ENCODE measurements around the gene MGAT4B. TPM values are rescaled to one million over a fixed set of nuclear protein-coding genes. Genes with fewer than 3 reads are reported as not detected.

The MGAT4B gene
- total RNA-seq, 1 donor from 2014 or later, result 95.5 TPM

- Histone ChIP-seq H3K4me3 (no peak overlapping the region), H3K4me1 (peaks cover 9% of the 10 kb centered on the region), H3K27me3 (no peaks in the 10 kb centered on the region), H3K27ac (no peak overlapping the region), H3K36me3 (peaks cover 7 to 64% of the 10 kb centered on the region in 2 donors), H3K9me3 (peaks cover 8% of the 10 kb centered on the region)
- DNase-seq (ENCODE audit: extremely low spot score in 2 of 2), result no peak
- intact Hi-C loops (cut with DNase I), result no loop called here
- TF ChIP-seq, protein P1, sequence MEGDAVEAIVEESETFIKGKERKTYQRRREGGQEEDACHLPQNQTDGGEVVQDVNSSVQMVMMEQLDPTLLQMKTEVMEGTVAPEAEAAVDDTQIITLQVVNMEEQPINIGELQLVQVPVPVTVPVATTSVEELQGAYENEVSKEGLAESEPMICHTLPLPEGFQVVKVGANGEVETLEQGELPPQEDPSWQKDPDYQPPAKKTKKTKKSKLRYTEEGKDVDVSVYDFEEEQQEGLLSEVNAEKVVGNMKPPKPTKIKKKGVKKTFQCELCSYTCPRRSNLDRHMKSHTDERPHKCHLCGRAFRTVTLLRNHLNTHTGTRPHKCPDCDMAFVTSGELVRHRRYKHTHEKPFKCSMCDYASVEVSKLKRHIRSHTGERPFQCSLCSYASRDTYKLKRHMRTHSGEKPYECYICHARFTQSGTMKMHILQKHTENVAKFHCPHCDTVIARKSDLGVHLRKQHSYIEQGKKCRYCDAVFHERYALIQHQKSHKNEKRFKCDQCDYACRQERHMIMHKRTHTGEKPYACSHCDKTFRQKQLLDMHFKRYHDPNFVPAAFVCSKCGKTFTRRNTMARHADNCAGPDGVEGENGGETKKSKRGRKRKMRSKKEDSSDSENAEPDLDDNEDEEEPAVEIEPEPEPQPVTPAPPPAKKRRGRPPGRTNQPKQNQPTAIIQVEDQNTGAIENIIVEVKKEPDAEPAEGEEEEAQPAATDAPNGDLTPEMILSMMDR (IDR thresholded peaks at IDR 0.05), result no peak
- TF ChIP-seq POLR2AphosphoS5 (IDR thresholded peaks at IDR 0.05; ENCODE audit: insufficient read depth in 1 of 2, low read depth in 1 of 2) (no peak), POLR2A (IDR thresholded peaks at IDR 0.05) (no peak)
Measured at GRCh38 chr5:179840766-179841165, 34.1 kb upstream of the MGAT4B start.

DNA sequence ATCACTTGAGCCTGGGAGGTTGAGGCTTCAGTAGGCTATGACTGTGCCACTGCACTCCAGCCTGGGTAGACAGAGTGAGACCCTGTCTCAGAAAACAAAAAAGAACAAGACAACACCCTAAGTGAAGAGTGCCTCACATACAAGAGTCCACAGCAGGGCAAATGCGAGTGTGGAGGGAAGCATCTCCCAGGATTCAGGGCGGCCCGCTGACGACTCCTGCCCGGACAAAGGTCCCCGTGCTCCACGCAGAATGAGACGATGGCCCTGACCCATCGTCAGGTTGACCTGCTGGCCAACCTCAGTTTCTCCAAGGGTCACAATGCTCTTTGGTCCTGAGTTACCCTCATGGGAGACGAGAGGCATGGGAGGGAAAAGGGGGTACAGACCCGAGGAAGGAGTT, 33.7 kb upstream of the MGAT4B start:
- TF ChIP-seq POLR2AphosphoS5 (IDR thresholded peaks at IDR 0.05; ENCODE audit: insufficient read depth in 1 of 2, low read depth in 1 of 2), result no peak
- TF ChIP-seq, protein P1 (IDR thresholded peaks at IDR 0.05), result no peak
- no peak for TF ChIP-seq POLR2A (IDR thresholded peaks at IDR 0.05)
- Histone ChIP-seq H3K27me3 (no peaks in the 10 kb centered on the region), H3K4me3 (no peak overlapping the region), H3K4me1 (peaks cover 9% of the 10 kb centered on the region), H3K9me3 (peaks cover 8% of the 10 kb centered on the region), H3K27ac (no peak overlapping the region), H3K36me3 (peaks cover 7 to 60% of the 10 kb centered on the region in 2 donors)
- no peak for DNase-seq (ENCODE audit: extremely low spot score in 2 of 2)
- intact Hi-C loops (cut with DNase I), result no loop called here

DNA sequence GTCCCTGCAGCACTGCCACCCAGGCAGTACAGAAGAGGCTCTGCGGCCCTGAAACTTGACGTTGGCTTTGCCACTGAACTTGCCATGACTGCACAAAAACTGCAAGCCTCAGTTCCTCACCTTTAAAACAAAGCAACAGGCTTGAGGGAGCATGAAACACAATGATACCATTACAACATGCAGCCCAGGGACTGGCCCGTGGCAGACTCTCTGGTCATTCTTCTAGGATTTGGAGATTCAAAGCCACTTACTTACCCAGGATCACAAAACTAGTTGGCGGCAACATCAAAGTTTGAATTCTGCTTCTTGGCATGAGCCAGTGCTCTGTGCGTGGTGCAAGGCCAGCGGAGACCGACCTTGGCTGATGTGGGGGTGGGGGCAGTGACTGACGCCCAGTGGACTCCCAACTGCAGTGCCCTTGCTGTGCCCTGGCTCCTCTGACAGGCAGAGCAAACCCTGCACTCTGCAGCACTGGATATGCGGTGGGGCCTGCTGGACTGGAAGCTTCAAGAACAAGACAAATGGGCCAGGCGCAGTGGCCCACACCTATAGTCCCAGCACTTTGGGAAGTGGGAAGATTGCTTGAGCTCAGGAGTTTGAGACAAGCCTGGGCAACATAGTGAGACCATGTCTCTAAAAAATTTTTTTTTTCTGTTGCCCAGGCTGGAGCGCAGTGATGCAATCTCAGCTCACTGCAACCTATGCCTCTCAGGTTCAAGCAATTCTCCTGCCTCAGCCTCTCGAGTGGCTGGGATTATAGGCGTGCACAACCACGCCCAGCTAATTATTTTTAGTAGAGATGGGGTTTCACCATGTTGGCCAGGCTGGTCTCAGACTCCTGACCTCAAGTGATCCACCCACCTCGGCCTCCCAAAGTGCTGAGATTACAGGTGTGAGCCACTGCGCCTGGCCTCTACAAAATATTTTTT, 32.9 kb upstream of the MGAT4B start:
- intact Hi-C loops (cut with DNase I), result no loop called here
- Histone ChIP-seq H3K4me3 (no peak overlapping the region), H3K9me3 (peaks cover under 1% of the 10 kb centered on the region), H3K27me3 (no peaks in the 10 kb centered on the region), H3K36me3 (peaks cover 7 to 54% of the 10 kb centered on the region in 2 donors), H3K27ac (no peak overlapping the region), H3K4me1 (peaks cover 9% of the 10 kb centered on the region)
- TF ChIP-seq, protein P1 (IDR thresholded peaks at IDR 0.05), result no peak
- TF ChIP-seq POLR2AphosphoS5 (IDR thresholded peaks at IDR 0.05; ENCODE audit: insufficient read depth in 1 of 2, low read depth in 1 of 2) (peak in 1 of 2 donors; percentile 17), POLR2A (IDR thresholded peaks at IDR 0.05) (no peak)
- no peak for DNase-seq (ENCODE audit: extremely low spot score in 2 of 2)

- intact Hi-C loops (cut with DNase I), result no loop called here
- TF ChIP-seq POLR2AphosphoS5 (IDR thresholded peaks at IDR 0.05; ENCODE audit: insufficient read depth in 1 of 2, low read depth in 1 of 2) (peak in 1 of 2 donors; percentile 32), POLR2A (IDR thresholded peaks at IDR 0.05) (no peak)
- Histone ChIP-seq H3K27me3 (no peaks in the 10 kb centered on the region), H3K4me3 (no peak overlapping the region), H3K36me3 (peaks cover 7 to 67% of the 10 kb centered on the region in 2 donors), H3K4me1 (peaks cover 9% of the 10 kb centered on the region), H3K27ac (no peak overlapping the region), H3K9me3 (no peaks in the 10 kb centered on the region)
- no peak for DNase-seq (ENCODE audit: extremely low spot score in 2 of 2)
Measured at GRCh38 chr5:179837076-179838011, 30.7 kb upstream of the MGAT4B start.
